Stimulated activated CD8-positive, alpha-beta memory T cell treated with anti-CD3 and anti-CD28 coated beads, Interleukin-15, amount 100 ng/mL, for 4 hours (primary cell): ENCODE results near the gene TMTC3.
A peak's percentile ranks its signal among the peaks of the same experiment; 100 is the strongest.
"Not testable (repeated sequence)": the region's sequence is repeated elsewhere in the genome, so short reads cannot be mapped to it uniquely, and the experiment has no call there.

Experiments used
- DNase-seq, 2 donors: peaks; one replicate each; pipeline ENCODE4 v3.0.0-alpha.2; 2020; ENCODE audit warnings: low read depth in 2 of 2

TMTC3 gene

DNA sequence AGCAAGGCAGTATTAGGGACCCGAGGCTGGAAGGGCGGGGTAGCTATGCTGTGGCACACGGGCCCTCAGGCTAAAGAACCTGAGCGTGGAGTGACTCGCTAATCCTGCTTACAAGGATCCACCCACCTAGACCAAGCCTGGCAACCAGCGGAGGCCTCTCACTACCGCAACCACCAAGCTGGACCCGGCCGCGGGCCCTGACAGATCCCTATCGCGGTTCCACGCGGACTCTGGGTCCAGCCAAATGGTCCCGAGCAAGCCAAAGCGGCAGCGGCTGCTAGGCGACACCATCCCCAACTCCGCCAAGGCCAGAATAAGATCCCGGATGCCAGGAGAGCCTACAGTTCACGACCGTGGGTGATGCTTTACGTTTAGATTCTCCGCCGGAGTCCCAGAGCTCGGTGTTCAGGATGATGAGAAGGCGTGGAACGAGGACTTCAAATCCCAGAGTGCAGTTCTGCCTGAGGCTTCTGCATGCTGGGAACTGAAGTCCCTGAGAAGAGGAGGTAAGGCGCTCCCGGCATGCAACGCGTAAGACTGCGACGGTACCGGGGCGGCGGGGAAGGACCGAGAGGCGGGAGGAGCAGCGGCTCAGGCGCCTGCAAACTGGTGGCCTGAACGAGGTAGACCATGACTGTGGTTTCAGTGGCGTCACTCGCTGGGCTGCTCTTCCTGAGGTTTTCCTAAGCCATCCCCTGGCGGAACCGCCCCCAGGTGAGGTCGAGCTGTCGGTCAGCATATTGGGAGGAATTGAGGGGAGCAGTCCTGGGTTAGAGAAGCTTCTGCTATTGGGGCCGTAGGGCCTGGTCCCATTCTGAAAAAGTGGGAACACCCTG is at the start of gene TMTC3, which contains the start of gene CEP290:
Gene TMTC3 (plus strand): TSS at position 534 of the 836 bp plus-strand sequence. CDS start 6,009 bp downstream, outside the sequence.
Gene CEP290 (minus strand): TSS at position 315 of the 836 bp plus-strand sequence. CDS start 781 bp downstream, outside the sequence.
- peak; percentile 77 to 91 for DNase-seq

DNA sequence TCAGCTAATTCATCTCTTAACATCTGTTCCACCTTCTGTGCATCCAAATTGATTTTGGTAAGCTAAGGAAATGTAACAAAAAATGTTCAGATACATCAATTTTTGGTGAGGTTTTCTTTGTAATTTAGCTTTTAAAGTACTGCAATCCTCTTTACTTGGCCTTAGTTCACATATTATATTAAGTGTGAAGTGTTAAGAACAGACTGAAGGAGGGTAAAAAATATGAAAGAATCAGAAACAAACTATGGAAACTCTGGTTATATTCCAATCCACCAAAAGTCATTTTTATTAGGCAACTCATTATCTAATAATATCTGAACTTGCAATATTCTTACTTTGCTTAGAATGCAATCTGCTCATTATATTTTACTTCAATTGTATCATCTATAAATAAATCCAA is 49.3 kb upstream of the TMTC3 start:
- DNase-seq = no peak

DNA sequence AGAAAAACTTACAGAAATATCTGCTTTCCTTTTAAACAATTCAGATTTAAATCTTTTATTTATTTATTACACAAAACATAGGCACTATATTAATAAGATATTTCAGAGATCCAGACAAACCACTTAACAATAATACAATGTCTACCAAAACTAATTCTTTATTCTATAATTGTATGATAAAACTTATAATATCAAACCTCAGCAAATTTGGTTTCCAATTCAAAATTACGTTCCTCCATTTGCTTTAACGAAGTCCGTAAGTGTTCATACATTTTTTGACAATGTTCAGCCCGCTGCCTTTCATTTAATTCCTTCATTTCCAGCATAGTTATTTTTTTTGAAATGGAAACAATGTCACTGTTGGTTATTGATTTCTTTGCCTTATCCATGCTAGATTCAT is 48.5 kb upstream of the TMTC3 start:
- no peak for DNase-seq

DNA sequence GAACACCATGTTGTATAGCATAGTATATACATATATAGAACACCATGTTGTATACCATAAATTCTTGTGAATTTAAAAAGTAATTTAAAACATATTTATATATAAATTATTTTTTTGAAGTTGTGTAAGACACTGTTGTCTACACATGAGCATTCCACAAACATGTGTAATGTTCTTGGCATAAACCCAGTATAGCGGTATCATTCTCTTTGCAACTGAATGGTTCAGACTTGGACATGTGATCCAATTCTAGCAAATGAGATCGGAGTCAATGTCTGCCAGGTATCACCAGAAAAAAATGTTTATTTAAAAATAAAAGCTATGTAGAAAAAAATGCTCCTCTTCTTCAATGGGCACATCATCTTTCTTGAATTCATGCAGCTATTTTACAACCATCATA is 34.1 kb upstream of the TMTC3 start:
- DNase-seq = no peak

DNA sequence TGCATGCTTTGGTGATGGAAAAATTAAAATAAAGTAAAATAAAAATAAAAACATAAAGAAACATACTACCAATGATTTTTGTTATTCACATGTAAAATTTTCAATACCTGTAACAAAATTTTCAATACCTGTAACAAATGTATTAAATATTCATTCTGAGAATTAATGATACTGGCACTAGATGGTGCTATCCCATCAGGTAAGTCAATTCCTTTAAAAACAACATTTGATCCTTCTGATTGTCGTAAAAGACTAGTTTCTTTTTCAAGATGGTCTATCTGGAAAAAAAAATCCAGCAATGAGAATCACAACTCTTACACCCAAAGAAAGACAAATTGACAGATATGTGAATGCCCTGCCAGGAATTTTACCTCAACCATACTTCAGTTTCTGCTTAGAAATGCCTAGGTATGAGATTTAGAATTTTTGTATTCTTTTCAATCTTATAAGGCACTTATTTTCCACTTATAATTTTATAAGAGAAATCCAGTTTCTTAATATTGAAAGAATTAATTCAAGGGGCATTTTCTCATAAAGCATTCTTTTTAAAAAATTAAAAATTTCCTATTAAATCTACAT is 30.9 kb upstream of the TMTC3 start:
- no peak for DNase-seq

DNA sequence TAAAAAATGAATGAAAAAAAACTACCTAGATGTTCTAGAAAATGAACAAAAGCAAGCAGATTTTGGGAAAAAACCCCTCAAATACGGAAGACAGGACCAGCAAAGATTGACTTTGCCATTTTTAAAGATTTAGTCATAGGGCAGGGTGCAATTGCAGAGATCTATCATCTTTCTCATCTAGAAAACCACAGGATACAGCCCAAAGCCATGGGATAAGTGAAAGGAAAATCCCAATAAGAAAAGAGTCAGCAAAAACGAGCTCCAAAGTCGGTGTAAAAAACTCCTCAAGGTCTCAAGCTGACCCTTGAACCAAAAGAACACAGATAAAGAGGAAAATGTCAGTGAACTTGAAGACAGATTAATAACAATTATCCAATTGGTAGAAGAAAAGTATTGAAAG is 28.2 kb upstream of the TMTC3 start:
- no peak for DNase-seq

DNA sequence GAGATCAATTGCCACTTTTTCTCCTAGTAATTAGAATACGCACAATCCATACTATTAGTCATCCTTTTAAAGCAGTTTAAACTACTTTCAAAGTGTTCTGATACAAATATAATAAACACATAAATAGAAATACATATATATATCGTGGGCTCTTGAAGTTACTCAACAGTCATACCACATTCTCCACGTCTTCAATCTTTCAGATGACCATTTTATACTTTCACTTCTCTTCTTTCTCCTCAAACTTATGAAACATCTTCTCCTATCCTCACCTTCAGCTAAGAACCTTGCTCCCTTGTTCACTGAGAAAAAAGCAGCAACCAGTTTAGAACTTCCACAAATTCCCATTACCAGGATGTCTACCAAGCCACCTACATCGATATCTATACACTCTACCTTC is 19.4 kb upstream of the TMTC3 start:
- DNase-seq = no peak

DNA sequence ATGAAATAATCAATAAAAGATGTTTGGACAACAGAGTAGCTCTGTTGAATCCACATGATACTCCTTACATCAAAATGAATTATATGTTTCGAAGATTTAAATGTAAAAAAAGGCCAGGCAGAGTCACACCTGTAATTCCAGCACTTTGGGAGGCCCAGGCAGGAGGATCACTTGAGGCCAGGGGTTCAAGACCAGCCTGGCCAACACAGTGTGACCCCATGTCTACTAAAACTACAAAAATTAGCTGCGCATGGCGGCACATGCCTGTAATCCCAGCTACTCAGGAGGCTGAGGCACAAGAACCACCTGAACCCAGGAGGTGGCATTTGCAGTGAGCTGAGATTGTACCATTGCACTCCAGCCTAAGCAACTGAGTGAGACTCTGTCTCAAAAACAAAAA is 15.0 kb upstream of the TMTC3 start:
- no peak for DNase-seq

DNA sequence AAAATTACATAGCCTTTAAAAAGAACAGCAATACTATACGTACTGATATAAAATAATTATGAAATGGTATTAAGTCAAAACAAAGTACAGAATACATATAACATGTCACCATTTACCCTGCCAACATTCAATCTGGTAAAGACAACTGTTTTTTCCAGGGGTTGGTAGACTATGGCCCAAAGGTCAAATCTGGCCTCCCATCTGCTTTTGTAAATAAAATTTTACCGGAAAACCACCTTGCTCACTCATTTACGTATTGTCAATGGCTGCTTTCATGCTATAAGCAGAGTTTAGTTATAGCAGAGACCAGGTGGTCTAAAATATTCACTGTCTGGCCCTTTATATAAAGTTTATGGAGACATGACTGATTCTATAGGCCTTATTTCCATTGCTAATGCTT is 14.3 kb upstream of the TMTC3 start:
- DNase-seq = no peak

DNA sequence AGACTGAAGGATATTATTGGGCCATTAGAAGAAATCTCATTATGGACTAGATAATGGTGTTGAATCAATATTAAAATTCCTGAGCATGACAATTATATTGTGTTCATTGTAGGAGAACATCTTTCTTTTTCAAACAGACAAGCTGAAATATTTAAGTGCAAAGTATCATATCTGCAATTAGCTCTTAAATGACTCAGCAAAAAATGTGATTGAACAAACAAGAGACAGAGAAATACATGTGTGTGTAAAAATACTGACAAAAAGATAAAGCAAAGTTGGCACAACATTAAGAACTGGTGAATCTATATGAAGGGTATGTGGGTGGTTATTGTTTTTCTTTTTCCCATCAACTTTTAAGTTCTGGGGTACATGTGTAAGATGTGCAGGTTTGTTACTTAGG is 9.7 kb upstream of the TMTC3 start:
- no peak for DNase-seq

DNA sequence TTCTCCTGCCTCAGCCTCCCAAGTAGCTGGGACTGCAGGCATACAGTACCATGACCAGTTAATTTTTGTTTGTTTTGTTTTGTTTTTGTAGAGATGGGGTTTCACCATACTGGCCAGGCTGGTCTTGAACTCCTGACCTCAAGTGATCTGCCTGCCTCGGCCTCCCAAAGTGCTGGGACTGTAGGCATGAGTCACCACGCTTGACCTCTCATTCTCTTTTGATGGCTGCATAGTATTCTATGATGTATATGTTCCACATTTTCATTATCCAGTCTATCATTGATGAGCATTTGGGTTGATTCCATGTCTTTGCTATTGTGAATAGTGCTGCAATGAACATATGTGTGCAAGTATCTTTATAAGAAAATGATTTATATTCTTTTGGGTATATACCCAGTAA is 8.9 kb upstream of the TMTC3 start:
- DNase-seq = not testable (repeated sequence)

DNA sequence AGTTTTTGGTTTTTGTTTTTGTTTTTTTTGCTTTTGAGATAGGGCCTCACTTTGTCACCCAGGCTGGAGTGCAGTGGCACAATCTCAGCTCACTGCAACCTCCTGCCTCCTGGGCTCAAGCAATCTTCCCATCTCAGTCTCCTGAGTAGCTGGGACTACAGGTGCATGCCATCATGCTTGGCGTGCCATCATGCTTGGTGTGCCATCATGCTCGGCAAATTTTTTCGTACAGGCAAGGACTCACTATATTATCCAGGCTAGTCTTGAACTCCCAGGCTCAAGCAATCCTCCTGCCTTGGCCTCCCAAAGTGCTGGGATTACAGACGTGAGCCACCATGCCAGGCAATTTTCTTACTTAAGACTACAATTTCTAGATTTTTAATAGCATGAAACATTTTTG is 2.4 kb upstream of the TMTC3 start:
- DNase-seq = not testable (repeated sequence)

DNA sequence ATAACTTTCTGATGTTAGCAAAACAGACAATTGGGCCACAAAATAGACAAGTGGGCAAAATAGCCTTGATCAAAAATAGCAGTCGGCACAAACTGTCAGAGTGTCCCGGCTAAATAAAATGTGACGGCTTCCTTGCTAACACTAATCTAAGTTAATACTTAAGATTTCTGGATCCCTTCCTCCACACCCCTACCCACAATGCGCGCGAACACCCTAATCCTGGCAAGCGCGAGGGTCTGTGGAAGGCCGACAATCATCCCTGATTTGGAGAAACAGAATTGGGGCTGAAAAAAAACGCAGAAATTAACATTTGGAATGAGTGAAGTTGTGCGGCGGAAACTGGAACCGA is 708 bp upstream of the TMTC3 start:
- no peak for DNase-seq

DNA sequence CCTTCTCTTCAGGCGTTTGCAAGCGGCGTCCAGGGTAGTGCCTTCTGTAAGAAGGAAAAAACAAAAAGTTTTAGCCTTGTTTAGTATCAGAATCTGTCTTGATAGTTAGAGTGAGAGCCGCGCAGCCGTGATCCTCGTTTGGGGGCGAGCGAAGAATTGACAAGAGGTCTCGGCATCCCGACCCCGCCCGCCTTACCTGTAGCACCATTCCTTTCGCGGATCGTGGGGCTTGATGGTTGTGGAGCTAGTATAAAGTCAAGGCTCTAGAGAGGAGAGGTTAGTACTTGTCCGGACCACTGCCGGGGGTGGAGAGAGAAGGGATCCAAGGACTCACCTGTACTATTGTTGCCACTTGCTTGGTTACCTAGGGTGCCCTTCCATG is 494 bp downstream of the TMTC3 start:
- DNase-seq = no peak

DNA sequence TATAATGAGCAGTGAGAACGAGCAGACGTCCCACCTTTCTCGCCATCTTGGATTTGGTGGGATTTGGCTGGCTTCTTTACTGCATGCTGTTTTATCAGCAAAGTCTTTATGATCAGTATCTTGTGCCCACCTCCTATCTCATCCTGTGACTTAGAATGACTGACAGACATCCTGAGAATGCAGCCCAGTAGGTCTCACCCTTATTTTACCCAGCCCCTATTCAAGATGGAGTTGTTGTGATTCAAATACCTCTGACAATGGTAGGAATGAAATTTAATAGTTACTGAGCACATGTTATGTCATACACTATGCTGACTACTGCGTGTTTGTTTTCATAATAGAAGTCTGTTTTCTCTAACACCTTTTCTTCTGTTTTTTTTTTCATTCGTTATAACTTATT is 1.9 kb downstream of the TMTC3 start:
- no peak for DNase-seq

DNA sequence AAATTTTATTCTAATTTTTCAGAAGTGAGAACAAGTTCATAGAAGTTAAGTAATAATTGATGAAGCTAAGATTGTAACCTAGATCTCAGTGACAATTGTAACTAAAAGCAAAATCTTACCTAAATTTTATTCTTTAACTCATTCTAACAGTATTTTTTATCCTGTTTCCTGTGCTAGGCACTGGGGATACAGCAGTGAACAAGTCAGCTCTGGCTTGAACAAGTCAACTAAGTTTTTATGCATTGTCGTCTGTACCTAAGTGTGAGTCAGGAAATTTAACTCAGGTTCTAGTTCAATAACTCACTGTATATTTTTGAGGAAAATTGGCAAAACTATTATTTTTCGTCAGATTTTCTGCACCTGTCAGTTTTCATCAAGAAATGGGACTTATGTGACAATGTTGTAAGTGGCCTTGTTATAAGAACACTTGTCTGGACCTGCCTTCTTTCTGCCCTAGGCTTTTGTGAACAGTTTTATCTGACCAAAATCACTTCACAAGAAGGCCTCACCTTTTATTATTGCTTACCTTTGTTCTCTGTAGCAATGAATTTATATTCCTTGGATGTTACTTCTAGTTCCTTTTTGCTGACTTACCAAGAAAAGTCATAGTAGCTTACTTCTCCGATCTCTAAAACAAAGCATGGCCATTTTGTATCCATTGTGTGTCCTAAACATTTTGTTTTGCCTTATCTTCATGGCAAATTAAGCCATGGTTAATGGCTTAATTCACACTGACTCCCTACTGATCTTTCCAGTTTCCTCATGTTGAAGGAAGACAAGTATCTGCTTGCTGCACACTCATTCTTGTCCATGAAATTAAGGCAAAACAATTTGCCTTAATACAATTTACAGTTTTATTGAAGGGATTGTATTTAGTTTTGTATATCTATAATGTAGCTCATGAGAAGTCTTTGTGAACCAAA is 2.7 kb downstream of the TMTC3 start:
- no peak for DNase-seq

DNA sequence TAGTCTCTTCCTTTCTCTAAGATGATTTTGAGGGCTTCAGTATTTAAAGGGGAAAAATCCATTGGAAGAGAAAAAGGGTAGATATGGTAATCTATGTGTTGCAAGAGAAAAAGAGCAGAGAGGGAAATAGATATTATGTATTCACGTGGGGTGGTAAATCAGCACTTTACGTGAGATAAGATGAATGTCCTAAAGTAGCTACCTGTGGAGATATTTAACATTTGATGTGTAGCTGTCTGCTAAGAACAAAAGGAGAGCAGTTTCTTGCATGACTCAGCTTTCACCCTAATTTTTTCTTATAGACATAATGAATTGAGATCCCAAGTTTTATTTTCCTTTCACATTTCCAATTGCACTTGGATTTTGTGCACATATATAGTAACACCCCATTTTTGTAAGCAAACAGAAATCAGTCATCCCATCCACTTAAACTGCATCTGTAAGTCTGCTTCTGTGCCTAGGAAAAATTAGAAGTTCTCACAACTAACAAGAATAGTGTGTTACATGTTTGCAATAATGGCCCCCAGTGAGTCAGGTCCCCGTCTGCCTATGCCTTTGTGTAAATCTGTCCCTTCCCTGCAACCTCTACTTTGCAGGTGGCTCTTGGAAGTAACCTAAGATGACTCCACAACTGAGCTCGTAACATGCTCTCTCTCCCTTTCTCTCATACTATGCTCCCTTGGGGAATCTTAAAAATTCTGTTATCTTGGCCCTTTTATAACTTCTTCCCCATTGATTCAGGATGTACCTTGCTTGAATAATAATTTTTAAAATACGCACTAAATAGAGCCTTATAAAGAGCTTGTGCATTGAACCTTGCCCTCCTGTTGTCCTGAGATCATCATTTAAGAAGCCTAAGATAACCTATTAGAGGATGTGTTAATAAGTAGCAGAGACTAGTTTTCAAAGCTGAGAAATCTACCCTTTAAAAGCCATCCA is 3.7 kb downstream of the TMTC3 start:
- DNase-seq = no peak

DNA sequence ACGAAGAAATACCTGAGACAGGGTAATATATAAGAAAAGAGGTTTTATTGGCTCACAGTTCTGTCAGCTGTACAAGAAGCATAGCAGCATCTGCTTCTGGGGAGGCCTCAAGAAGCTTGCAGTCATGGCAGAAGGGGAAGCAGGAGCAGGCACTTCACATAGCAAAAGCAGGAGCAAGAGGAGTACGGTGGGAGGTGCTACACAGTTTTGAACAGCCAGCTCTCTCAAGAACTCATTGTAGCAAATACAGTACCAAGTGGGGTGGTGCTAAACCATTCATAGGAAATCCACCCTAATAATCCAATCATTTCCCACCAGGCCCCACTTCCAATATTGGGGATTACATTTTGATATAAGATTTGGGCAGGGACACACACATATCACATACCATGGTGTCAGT is 8.0 kb downstream of the TMTC3 start:
- no peak for DNase-seq

DNA sequence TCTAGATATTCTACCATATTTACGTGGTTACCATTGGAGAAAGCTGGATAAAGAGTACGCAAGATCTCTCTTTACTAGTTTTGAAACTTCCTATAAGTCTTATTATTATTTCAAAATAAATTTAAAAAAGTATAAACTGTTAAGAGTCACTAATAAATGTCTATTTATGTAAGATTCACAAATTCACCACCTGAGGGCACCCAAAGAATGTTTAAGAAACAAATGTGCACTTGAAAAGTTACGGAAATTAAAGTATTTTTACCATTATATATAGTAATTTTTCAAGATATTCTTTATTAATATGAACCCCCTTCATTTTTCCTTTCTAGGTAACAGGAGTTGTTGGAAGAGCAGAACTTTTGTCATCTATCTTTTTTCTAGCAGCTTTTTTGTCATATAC is 11.9 kb downstream of the TMTC3 start:
- no peak for DNase-seq

DNA sequence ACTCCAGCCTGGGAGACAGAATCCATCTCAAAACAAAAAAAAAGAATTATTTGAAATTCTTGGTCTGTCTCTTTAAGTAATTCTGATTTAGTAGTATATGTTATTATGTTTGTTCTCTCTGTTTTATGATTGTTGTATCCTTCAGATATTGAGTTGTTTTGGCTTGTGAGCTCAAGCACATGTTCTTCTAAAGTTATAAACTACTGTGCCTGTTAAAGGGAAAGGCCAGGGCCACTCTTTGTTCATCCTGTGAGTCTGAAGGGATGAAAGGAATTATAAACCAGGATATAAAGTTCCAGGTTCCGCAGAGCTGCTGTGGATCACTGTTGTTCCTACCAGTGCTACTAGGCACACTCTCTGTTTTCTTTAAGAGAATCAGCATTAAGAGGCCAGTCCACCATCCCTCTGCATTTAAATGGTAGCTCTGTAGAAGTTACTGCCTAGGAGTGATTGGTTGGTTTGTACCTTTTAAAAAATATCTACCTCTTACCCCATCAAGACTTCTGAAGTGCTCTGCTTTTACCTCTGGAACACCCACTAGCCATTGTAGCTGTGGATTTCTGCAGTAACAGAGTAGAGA is 14.1 kb downstream of the TMTC3 start:
- no peak for DNase-seq

DNA sequence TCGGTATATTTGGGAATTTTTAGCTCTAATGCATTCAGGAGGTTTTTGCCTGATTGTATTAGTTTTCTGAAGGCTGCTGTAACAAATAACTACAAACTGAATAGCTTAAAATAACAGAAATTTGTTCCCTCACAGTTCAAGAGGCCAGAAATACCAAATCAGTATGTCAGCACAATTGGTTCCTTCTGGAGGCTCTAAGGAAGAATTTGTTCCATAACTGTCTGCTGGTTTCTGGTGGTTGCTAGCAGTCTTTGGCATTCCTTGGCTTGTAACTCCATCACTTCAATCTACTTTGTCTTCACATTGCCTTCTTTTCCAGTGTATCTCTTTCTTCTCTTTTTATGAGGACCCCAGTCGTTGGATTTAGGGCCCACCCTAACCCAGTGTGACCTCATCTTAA is 21.3 kb downstream of the TMTC3 start:
- no peak for DNase-seq
